B cell (primary cell): ENCODE measurements around the gene ZRSR2.
"Not testable (repeated sequence)": the region's sequence is repeated elsewhere in the genome, so short reads cannot be mapped to it uniquely, and the experiment has no call there.

ENCODE experiments used
- EZH2 ChIP-seq: IDR thresholded peaks from 2 replicates; pipeline ENCODE4 v1.6.1; 2012; ENCODE audit warnings: borderline replicate concordance, low read depth, mild to moderate bottlenecking, moderate library complexity, low read length; ENCODE audit not compliant: insufficient read depth, poor library complexity, severe bottlenecking
- TF ChIP-seq, protein P1 (sequence below): fragments of 200-600 bp; IDR thresholded peaks from one replicate; pipeline ENCODE4 v1.8.0; 2022; ENCODE audit warnings: antibody characterized with exemption, mild to moderate bottlenecking

DNA sequence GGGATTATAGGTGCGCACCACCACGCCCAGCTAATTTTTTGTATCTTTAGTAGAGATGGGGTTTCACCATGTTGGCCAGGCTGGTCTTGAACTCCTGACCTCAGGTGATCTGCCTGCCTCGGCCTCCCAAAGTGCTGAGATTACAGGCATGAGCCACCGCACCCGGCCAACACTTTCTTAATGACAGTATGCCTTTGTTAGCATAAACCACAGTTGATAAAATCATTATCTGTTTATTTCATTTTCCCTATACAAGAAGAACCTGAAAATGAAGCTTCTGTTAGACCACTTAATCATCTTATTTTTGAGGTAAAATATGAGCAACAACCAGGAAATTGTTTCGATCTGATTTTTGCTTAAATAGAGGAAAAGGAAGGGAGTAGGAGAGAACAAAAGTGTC lies 30.4 kb upstream of the ZRSR2 start:
- TF ChIP-seq, protein P1, sequence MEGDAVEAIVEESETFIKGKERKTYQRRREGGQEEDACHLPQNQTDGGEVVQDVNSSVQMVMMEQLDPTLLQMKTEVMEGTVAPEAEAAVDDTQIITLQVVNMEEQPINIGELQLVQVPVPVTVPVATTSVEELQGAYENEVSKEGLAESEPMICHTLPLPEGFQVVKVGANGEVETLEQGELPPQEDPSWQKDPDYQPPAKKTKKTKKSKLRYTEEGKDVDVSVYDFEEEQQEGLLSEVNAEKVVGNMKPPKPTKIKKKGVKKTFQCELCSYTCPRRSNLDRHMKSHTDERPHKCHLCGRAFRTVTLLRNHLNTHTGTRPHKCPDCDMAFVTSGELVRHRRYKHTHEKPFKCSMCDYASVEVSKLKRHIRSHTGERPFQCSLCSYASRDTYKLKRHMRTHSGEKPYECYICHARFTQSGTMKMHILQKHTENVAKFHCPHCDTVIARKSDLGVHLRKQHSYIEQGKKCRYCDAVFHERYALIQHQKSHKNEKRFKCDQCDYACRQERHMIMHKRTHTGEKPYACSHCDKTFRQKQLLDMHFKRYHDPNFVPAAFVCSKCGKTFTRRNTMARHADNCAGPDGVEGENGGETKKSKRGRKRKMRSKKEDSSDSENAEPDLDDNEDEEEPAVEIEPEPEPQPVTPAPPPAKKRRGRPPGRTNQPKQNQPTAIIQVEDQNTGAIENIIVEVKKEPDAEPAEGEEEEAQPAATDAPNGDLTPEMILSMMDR: not testable (repeated sequence)
- TF ChIP-seq EZH2: not testable (repeated sequence)
